Measurements from ENCODE around the gene NAV3.

The NAV3 gene

GRCh38 chr12:78036874-78037273, 206.2 kb downstream of the NAV3 start:
- DNase-seq (ENCODE audit: low read depth in 2 of 2, low spot score in 1 of 2): no peak

GRCh38 chr12:78037707-78038106, 207.0 kb downstream of the NAV3 start:
- no peak for DNase-seq (ENCODE audit: low read depth in 2 of 2, low spot score in 1 of 2)

GRCh38 chr12:78038541-78038940, 207.8 kb downstream of the NAV3 start:
- DNase-seq (ENCODE audit: low read depth in 2 of 2, low spot score in 1 of 2): no peak

GRCh38 chr12:78038986-78039385, 208.3 kb downstream of the NAV3 start:
- no peak for DNase-seq (ENCODE audit: low read depth in 2 of 2, low spot score in 1 of 2)

- no peak for DNase-seq (ENCODE audit: low read depth in 2 of 2, low spot score in 1 of 2)
Observed at GRCh38 chr12:78040111-78040510, 209.4 kb downstream of the NAV3 start.

GRCh38 chr12:78050790-78051189, 220.1 kb downstream of the NAV3 start:
- no peak for DNase-seq (ENCODE audit: low read depth in 2 of 2, low spot score in 1 of 2)

- no peak for DNase-seq (ENCODE audit: low read depth in 2 of 2, low spot score in 1 of 2)
Observed at GRCh38 chr12:78055545-78055944, 224.9 kb downstream of the NAV3 start.

GRCh38 chr12:78057075-78057474, 226.4 kb downstream of the NAV3 start:
- no peak for DNase-seq (ENCODE audit: low read depth in 2 of 2, low spot score in 1 of 2)

GRCh38 chr12:78060186-78060585, 229.5 kb downstream of the NAV3 start:
- DNase-seq (ENCODE audit: low read depth in 2 of 2, low spot score in 1 of 2): no peak

GRCh38 chr12:78062786-78063185, 232.1 kb downstream of the NAV3 start:
- no peak for DNase-seq (ENCODE audit: low read depth in 2 of 2, low spot score in 1 of 2)

GRCh38 chr12:78081590-78082314, 251.1 kb downstream of the NAV3 start:
- DNase-seq (ENCODE audit: low read depth in 2 of 2, low spot score in 1 of 2): no peak

GRCh38 chr12:78085542-78086182, 255.0 kb downstream of the NAV3 start:
- DNase-seq (ENCODE audit: low read depth in 2 of 2, low spot score in 1 of 2): no peak

- DNase-seq (ENCODE audit: low read depth in 2 of 2, low spot score in 1 of 2): no peak
Observed at GRCh38 chr12:78086553-78087362, 256.1 kb downstream of the NAV3 start.

- DNase-seq (ENCODE audit: low read depth in 2 of 2, low spot score in 1 of 2): no peak
Observed at GRCh38 chr12:78087363-78087675, 256.6 kb downstream of the NAV3 start.

GRCh38 chr12:78088391-78088832, 257.7 kb downstream of the NAV3 start:
- no peak for DNase-seq (ENCODE audit: low read depth in 2 of 2, low spot score in 1 of 2)

GRCh38 chr12:78090266-78090665, 259.6 kb downstream of the NAV3 start:
- DNase-seq (ENCODE audit: low read depth in 2 of 2, low spot score in 1 of 2): no peak

GRCh38 chr12:78095623-78096022, 264.9 kb downstream of the NAV3 start:
- no peak for DNase-seq (ENCODE audit: low read depth in 2 of 2, low spot score in 1 of 2)

- DNase-seq (ENCODE audit: low read depth in 2 of 2, low spot score in 1 of 2): no peak
Observed at GRCh38 chr12:78096909-78097597, 266.4 kb downstream of the NAV3 start.

- DNase-seq (ENCODE audit: low read depth in 2 of 2, low spot score in 1 of 2): no peak
Observed at GRCh38 chr12:78099806-78100205, 269.1 kb downstream of the NAV3 start.

- no peak for DNase-seq (ENCODE audit: low read depth in 2 of 2, low spot score in 1 of 2)
Observed at GRCh38 chr12:78101113-78101876, 270.6 kb downstream of the NAV3 start.

Data from stimulated activated CD8-positive, alpha-beta memory T cell treated with anti-CD3 and anti-CD28 coated beads, Interleukin-4, amount 100 ng/mL, for 1 hour (primary cell).